B cell (primary cell): ENCODE results near the gene REELD1.

Experiments used
- EZH2 ChIP-seq: IDR thresholded peaks from 2 replicates; pipeline ENCODE4 v1.6.1; 2012; ENCODE audit warnings: borderline replicate concordance, low read depth, mild to moderate bottlenecking, moderate library complexity, low read length; ENCODE audit not compliant: insufficient read depth, poor library complexity, severe bottlenecking
- TF ChIP-seq, protein P1 (sequence below): fragments of 200-600 bp; IDR thresholded peaks from one replicate; pipeline ENCODE4 v1.8.0; 2022; ENCODE audit warnings: antibody characterized with exemption, mild to moderate bottlenecking

DNA sequence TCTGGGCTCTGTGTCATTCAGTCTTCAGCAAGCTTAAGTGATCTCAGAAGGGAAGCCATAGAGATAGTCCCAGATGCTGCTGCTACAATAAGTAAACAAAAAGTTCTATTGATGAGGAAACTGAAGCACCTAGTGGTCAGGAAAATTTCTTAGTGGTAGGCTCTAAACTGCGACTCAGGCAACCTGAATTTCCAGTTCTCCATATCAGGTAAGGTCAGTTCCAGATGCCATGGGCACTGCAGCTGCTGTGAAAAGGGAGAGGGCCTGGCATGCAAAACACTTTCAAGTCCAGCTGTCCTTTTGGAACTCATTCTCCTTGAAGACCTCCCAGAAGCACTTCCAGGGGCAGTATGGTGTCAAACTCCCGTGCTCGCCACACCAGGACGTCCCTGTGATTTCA lies 46.2 kb downstream of the REELD1 start:
- no peak for TF ChIP-seq EZH2
- TF ChIP-seq, protein P1, sequence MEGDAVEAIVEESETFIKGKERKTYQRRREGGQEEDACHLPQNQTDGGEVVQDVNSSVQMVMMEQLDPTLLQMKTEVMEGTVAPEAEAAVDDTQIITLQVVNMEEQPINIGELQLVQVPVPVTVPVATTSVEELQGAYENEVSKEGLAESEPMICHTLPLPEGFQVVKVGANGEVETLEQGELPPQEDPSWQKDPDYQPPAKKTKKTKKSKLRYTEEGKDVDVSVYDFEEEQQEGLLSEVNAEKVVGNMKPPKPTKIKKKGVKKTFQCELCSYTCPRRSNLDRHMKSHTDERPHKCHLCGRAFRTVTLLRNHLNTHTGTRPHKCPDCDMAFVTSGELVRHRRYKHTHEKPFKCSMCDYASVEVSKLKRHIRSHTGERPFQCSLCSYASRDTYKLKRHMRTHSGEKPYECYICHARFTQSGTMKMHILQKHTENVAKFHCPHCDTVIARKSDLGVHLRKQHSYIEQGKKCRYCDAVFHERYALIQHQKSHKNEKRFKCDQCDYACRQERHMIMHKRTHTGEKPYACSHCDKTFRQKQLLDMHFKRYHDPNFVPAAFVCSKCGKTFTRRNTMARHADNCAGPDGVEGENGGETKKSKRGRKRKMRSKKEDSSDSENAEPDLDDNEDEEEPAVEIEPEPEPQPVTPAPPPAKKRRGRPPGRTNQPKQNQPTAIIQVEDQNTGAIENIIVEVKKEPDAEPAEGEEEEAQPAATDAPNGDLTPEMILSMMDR = no peak
